GM19351 (cell line): ENCODE results near the gene KIR2DL3.

Experiments used
- ATAC-seq: cut with Tn5 transposase; IDR thresholded peaks from one replicate; pipeline ENCODE4 v1.9.1; 2021; ENCODE audit warnings: mild to moderate bottlenecking, moderate library complexity; ENCODE audit not compliant: unreplicated experiment

Gene KIR2DL3

GRCh38 chr19:54790711-54791110, 52.4 kb downstream of the KIR2DL3 start:
- ATAC-seq: no peak

DNA sequence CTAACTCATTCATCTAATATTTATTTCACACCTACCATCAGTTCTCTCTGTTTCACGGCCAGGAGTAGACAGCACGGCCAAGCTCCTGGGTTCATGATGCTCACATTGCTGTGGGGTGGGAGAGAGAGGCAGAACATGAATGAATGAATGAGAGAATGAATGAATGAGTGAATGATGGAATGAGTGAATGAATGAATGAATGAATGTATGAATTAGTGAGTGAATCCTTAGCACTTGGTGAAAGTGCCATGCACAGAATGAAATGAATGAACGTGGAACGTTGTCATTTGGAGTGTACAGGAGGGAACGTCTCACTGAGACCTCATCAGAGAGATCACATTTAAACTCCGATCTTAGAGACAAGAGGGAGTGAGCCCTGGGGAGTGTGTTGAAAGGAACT, 53.2 kb downstream of the KIR2DL3 start:
- ATAC-seq: no peak

- no peak for ATAC-seq
Observed at GRCh38 chr19:54792814-54793213, 54.5 kb downstream of the KIR2DL3 start.

GRCh38 chr19:54795758-54796157, 57.4 kb downstream of the KIR2DL3 start:
- no peak for ATAC-seq
